LNCaP clone FGC (cell line): Measurements from ENCODE around the gene PNPLA3.

Experiments used
- DNase-seq: peaks from one replicate; pipeline ENCODE4 v3.0.0-alpha.2; 2011; ENCODE audit warnings: low read depth
- H3K4me3 ChIP-seq: 2 replicates; pipeline ENCODE4 v1.5.1; 2011; ENCODE audit warnings: mild to moderate bottlenecking, low read depth, low read length, control low read depth
- TF ChIP-seq, protein P1 (sequence below): IDR thresholded peaks from 2 replicates; pipeline ENCODE4 v1.5.1; 2012; ENCODE audit warnings: mild to moderate bottlenecking; ENCODE audit not compliant: control insufficient read depth, insufficient read depth; ENCODE audit errors: extremely low read depth

The PNPLA3 gene

DNA sequence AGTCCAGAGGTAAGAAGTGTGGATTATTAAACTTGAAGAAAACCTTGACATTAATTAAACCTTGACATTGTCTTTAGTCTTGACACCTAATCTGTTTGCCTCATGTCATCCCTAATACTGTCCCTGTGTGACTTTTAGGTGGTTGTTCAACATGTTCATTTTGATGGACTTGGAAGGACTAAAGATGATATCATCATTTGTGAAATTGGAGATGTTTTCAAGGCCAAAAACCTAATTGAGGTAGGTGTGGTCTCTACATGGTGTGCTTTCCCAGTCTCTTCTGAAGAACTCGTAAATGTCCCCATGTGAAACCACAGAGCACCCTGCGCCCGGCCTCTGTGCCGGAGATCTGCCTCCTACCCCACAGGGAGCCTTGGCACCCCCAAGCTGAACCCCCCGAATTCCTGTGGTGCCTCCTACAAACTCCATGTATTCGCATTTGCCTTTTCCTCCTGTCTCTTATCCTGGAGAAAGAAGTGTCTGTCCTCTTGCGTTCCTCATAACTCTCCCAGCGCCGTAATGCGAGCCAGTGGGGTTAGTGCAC lies 40.8 kb downstream of the PNPLA3 start:
- TF ChIP-seq, protein P1, sequence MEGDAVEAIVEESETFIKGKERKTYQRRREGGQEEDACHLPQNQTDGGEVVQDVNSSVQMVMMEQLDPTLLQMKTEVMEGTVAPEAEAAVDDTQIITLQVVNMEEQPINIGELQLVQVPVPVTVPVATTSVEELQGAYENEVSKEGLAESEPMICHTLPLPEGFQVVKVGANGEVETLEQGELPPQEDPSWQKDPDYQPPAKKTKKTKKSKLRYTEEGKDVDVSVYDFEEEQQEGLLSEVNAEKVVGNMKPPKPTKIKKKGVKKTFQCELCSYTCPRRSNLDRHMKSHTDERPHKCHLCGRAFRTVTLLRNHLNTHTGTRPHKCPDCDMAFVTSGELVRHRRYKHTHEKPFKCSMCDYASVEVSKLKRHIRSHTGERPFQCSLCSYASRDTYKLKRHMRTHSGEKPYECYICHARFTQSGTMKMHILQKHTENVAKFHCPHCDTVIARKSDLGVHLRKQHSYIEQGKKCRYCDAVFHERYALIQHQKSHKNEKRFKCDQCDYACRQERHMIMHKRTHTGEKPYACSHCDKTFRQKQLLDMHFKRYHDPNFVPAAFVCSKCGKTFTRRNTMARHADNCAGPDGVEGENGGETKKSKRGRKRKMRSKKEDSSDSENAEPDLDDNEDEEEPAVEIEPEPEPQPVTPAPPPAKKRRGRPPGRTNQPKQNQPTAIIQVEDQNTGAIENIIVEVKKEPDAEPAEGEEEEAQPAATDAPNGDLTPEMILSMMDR = no peak
- DNase-seq = no peak

DNA sequence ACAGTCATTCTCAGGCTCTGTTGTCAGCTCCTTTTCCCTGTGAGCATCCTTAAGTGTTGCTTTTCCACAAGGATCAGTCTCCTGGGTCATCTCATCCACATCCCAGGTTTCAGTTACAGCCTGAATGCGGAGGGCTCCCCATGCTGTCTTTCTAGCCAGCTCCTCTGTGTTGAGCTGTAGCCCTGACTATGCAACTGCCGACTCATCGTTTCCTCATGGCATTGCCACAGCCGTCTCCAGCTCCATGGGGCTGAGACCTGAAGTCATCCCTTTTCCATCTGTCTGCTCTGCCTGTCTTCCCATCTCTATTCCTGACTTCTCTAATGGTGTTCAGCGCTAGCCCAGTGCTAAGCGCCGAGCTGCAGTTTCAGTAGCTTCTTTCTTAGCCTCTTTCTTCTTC lies 43.5 kb downstream of the PNPLA3 start:
- no peak for DNase-seq
- H3K4me3 ChIP-seq = no peak overlapping the region
- TF ChIP-seq, protein P1 = no peak

More for the DNA sequence above, 40.8 kb downstream of the PNPLA3 start:
- H3K4me3 ChIP-seq = no peak overlapping the region

DNA sequence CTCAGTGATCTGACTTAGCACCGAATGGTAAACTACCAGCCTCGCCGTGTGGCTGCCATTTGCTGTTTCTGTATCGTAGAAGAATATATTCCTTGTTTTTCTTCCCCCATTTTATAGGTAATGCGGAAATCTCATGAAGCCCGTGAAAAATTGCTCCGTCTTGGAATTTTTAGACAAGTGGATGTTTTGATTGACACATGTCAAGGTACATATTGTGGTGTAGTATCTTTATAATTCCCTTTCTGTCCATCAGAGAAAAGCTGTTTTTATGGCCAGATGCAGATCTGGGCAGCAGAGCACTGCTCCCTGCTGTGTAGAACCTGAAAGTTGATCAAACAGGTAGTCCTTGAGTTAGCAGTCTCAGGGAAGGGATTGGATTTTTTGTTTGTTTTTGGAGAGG lies 45.0 kb downstream of the PNPLA3 start:
- no peak overlapping the region for H3K4me3 ChIP-seq
- DNase-seq = no peak
- TF ChIP-seq, protein P1 = no peak

DNA sequence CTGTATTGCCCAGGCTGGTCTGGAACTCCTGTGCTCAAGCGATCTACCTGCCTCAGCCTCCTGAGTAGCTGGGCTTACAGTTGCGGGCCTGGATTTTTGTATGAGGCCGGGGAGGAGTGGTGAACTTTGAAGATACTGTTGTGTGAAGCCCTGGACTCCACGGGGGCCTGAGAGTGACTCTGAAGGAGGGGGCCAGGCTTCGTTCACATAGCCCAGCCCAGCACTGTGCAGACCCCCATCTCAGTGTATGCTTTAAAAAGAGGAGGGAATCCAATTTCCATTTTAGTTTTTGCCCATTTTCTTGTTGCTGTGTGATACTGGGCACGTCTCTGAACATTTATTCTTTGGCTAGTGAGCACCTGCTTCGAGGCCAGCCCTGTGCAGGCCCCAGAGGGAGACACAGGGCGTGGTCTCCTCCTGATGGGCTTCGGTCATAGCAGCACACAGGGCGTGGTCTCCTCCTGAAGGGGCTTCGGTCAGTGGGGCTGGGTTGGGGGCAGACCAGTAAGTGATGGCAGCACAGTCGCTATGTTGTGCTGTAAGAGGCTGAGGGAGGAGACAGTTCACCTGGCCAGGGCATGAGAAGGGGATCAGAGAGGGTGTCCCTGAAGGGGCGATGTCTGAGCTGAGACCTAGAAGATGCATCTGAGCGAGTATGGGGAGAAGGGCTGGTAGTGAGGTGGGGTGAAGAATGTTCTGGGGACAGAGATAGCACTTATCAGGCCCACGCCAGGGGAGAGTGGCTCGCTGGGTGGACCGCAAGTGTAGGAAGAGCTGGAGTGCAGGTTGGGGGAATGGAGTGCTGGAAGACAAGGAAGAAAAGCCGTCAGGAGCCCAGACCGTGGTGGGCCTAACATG lies 45.6 kb downstream of the PNPLA3 start:
- H3K4me3 ChIP-seq = no peak overlapping the region
- TF ChIP-seq, protein P1 = no peak
- DNase-seq = no peak

DNA sequence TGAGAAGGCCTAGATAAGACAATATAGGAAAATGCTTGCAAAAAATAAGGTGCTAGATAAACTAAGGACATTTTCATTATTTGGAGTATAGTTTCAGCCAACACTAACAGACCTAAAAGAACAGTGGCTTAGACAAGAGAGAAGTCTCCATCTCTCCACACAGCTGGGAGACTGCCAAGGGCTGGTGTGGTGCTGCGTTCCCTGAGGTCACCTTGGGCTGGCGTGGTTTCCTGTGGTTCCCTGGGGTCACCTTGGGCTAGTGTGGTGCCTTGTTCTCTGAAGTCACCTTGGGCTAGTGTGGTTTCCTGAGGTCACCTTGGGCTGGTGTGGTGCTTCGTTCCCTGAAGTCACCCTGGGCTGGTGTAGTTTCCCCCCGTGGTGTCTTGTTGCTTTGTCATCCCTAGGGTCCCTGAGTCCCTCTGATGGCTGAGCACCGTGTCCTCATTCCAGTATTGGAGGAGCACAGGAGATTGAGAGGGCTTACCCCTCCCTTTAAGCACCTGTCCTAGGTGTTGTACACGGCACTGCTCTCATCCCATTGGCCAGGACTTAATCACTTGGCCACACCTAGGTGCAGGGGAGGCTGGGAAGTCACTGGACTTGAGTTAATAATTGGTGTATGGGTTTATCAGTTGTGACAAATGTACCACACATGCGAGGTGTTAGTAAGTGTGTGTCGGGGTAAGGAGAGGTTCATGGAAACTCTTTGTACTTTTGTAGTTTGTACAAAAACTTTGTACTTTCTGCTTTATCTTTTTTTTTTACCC lies 46.6 kb downstream of the PNPLA3 start:
- no peak overlapping the region for H3K4me3 ChIP-seq
- TF ChIP-seq, protein P1 = no peak
- DNase-seq = no peak

DNA sequence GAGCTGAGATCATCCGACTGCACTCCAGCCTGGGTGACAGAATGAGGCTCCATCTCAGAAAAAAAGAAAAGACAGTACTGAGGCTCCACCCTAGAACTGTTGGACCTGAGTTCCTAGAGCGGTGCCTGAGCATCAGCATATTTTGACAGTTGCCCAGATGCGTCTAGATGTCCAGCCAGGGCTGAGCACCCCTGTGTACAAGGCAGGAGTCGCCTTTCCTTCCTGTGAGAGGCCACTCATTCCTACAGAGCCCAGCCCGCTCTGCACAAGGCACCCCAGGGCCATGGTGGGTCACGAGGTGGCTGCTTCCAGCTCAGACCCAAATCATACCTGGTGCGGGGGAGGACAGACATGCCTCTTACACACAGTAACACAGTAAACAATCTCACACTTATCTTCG lies 47.5 kb downstream of the PNPLA3 start:
- TF ChIP-seq, protein P1 = no peak
- H3K4me3 ChIP-seq = no peak overlapping the region
- DNase-seq = no peak
